GM19438 (cell line): ENCODE data around the gene CHMP2A.
"Not testable (repeated sequence)": the region's sequence is repeated elsewhere in the genome, so short reads cannot be mapped to it uniquely, and the experiment has no call there.

ENCODE experiments used
- ATAC-seq: cut with Tn5 transposase; IDR thresholded peaks from one replicate; pipeline ENCODE4 v1.9.1; 2021; ENCODE audit warnings: low read depth; ENCODE audit not compliant: unreplicated experiment

Gene CHMP2A

DNA sequence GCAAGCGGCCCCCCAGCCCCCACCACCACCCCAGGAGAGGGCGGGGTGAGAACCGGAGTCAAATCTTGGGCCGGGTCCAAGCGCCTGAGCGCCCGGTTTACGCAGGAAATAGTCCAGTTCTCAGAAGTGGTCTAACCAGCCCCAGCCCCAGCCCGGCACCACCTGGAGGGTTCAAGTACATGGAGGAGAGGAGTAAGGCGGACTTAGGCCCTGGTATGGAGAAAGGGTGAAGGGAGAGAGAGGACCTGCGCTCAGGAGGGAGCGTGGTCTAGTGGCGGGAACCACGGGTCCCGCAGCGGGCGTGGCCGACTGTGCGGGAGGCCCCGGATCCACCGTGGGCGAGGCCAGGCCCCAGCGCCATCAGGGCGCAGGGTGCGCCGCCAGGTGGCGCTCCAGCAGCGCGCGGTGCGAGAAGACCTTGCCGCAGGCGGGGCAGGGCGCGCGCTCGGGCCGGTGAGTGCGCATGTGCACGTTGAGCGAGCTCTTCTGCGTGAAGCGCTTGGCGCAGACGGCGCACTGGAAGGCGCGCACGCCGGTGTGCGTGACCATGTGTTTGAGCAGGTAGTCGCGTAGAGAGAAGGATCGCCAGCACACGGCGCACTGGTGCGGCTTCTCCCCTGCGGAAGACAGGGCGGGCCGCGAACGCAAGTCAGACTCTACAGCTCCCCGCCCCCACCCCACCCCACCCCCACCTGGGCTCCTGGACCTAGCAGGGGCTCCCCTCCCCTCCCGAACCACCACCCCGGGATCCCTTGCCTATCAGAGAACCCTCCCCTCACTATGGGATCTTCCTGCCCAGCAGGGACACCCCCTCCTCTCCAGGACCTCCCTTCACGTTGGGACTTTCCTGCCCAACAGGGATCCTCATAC, 41.0 kb downstream of the CHMP2A start:
- no peak for ATAC-seq

- no peak for ATAC-seq
Observed at GRCh38 chr19:58513213-58513693, 41.7 kb downstream of the CHMP2A start.

DNA sequence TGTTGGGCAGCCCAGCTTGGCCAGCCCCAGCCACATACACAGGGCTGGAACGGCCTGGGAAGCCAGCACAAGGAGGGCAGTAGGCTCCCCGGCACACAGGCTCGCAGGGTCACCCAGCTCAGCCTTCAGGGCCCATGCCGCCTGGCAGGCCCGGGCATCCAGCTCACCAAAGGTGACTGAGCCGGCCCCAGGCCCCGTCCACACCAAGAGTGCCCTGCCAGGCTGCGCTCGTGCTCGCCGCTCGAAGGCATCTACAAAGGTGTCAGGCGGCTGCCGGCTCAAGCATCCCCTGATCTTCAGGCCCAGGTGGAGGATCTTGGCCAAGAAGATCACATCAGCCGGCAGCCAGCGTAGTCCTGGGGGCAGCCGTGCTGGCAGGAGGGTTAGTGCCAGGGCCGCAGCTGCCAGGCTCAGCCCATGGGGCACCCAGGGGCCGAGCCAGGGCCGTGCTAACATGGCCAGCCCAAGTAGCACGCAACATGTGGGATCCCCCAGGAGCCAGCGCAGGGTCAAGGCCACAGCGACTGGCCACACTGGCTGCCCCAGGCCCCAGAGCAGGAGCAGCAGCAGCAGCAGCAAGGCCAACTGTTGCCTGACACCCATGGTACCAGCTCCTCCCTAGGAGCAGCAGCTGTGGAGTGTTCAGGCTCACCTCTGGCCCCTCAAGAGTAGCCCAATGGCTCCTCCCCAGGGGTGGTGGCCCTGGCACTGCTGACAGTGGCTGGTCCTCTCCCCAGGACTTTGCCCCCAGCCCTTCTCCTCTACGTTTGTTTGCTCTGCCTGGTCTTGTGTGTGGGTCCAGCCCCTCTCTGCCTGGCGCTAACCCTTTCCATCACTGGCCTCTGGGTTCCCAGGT, 43.3 kb downstream of the CHMP2A start, which contains the start of gene SLC27A5:
TSS of gene SLC27A5 (minus strand) at position 640 of the 856 bp plus-strand sequence. CDS start at position 603, 37 bp downstream.
- no peak for ATAC-seq

DNA sequence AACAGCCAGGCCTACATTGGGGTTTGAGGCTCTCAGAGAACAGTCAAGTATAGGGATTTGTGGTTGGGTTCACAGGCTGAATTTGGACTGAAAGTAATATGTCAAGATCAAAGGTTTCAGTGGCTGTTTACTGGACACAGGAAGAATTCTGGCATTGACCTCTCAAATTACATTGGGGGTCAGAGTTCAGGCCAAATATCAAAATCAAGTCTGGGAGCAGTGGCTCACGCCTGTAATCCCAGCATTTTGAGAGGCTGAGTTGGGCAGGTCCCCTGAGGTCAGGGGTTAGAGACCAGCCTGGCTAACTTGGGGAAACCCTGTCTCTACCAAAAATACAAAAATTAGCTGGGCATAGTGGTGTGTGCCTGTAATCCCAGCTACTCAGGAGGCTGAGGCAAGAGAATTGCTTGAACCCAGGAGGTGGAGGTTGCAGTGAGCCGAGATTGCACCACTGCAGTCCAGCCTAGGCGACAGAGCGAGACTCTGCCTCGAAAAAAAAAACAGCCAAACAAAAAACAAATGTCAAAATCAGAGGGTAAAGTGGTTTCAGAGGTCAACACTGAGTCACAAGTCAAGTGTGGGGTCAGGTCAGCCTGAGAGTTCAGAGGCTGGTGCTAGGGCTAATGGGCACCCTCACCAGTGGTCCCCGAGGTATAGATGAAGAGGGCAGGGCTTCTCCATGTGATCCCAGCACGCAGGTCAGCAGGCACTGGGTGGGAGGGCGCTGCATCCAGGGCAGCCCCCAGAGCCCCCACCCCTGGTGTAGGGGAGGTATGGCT, 44.6 kb downstream of the CHMP2A start:
- ATAC-seq = no peak

- no peak for ATAC-seq
Observed at GRCh38 chr19:58509731-58510083, 45.2 kb downstream of the CHMP2A start.

- ATAC-seq = not testable (repeated sequence)
Observed at GRCh38 chr19:58507602-58508223, 47.2 kb downstream of the CHMP2A start.
